ENCODE measurements around the gene DGKI. TPM values are rescaled to one million over a fixed set of nuclear protein-coding genes. Genes with fewer than 3 reads are reported as not detected.

DGKI gene
- polyA plus RNA-seq, 1 experiment: 1.4 TPM

DNA sequence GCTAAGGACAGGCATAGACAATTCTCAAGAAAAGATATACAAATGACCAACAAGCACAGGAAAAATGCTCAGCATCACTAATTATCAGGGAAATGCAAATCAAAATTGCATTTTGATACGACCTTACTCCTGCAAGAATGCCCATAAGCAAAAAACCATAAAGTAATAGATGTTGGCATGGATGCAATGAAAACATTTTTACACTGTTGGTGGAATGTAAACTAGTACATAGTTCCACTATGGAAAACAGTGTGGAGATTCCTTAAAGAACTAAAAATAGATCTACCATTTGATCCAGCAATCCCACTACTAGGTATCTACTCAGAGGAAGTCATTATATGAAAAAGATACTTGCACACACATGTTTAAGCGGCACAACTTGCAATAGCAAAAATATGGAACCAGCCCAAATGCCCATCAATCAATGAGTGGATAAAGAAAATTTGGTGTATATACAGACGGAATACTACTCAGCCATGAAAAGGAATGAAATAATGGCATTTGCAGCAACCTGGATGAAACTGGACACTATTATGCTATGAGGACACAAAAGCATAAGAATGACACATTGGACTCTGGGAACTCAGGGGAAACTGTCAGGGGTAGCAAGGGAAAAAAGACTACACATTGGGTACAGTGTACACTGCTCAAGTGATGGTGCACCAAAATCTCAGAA lies 59.3 kb downstream of the DGKI start:
- H3K4me3 ChIP-seq (ENCODE audit: low read depth, low read length): no peak overlapping the region
- H3K36me3 ChIP-seq (ENCODE audit: control insufficient read depth, insufficient read depth, low read length): no peaks in the 10 kb centered on the region
- H3K27me3 ChIP-seq (ENCODE audit: control insufficient read depth, insufficient read depth, low read length): no peaks in the 10 kb centered on the region
- CTCF ChIA-PET: no interaction called here
- POLR2A ChIA-PET: no interaction called here
- TF ChIP-seq, protein P1, sequence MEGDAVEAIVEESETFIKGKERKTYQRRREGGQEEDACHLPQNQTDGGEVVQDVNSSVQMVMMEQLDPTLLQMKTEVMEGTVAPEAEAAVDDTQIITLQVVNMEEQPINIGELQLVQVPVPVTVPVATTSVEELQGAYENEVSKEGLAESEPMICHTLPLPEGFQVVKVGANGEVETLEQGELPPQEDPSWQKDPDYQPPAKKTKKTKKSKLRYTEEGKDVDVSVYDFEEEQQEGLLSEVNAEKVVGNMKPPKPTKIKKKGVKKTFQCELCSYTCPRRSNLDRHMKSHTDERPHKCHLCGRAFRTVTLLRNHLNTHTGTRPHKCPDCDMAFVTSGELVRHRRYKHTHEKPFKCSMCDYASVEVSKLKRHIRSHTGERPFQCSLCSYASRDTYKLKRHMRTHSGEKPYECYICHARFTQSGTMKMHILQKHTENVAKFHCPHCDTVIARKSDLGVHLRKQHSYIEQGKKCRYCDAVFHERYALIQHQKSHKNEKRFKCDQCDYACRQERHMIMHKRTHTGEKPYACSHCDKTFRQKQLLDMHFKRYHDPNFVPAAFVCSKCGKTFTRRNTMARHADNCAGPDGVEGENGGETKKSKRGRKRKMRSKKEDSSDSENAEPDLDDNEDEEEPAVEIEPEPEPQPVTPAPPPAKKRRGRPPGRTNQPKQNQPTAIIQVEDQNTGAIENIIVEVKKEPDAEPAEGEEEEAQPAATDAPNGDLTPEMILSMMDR (IDR thresholded peaks at IDR 0.05; ENCODE audit: insufficient read depth, low read depth, low read length): no peak
- no peak for DNase-seq (ENCODE audit: low read depth)

DNA sequence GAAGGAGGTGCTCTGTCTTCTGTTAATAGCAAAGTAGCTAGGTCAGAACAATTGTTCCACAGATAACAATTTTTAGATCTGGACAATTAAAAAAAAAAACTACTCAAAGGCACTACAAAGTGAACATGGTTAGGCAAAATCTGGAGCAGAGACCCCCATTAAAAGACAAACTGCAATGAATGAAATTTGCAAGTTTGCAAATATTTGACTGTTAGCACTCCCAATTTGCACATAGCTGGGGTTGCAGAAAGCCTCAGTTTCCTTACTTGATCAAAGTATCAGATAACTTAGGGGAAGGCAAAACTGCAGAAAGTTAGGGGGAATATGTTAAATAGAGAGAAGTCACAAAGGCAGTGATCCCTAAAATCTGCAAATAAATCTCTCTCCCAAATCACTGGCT lies 68.3 kb downstream of the DGKI start:
- Histone ChIP-seq H3K36me3 (ENCODE audit: control insufficient read depth, insufficient read depth, low read length) (no peaks in the 10 kb centered on the region), H3K4me3 (ENCODE audit: low read depth, low read length) (no peak overlapping the region), H3K27me3 (ENCODE audit: control insufficient read depth, insufficient read depth, low read length) (no peaks in the 10 kb centered on the region)
- DNase-seq (ENCODE audit: low read depth): no peak
- TF ChIP-seq, protein P1 (IDR thresholded peaks at IDR 0.05; ENCODE audit: insufficient read depth, low read depth, low read length): no peak
- POLR2A ChIA-PET: no interaction called here
- CTCF ChIA-PET: no interaction called here

DNA sequence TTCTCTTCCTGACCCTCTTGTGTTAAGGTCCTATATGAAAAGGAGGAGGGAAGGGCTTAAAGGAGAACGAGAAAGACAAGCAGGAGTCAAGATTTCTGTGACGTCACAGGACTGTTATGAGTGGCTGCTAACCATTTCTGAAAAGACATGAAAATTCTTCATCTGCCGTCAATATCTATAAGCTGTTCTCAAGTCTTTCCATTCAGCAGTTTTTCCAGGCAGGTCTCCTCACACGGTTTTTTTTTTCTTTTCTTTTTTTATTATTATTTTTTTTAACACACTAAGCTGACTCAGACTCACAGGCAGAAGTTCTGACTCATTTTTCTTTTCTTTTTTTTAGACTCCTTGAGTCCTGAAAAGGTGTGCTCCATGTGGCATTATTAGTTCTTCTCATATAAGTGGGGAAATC lies 72.0 kb downstream of the DGKI start:
- DNase-seq (ENCODE audit: low read depth): no peak
- ChIA-PET CTCF (interaction anchor here (0.7 kb wide), 1 partner anchor 105 kb away, joined by 4 read pairs; no protein-coding TSS in a partner anchor), POLR2A (interaction anchor here (0.6 kb wide), 1 partner anchor 948 kb away, joined by 7 read pairs; no protein-coding TSS in a partner anchor)
- no peaks in the 10 kb centered on the region for H3K27me3 ChIP-seq (ENCODE audit: control insufficient read depth, insufficient read depth, low read length)
- TF ChIP-seq, protein P1 (IDR thresholded peaks at IDR 0.05; ENCODE audit: insufficient read depth, low read depth, low read length): no peak
- no peak overlapping the region for H3K4me3 ChIP-seq (ENCODE audit: low read depth, low read length)
- H3K36me3 ChIP-seq (ENCODE audit: control insufficient read depth, insufficient read depth, low read length): no peaks in the 10 kb centered on the region

GRCh38 chr7:137772748-137773147 lies 74.0 kb downstream of the DGKI start:
- ChIA-PET POLR2A (no interaction called here), CTCF (interaction anchor here (0.6 kb wide), 1 partner anchor 108 kb away, joined by 3 read pairs; no protein-coding TSS in a partner anchor)
- TF ChIP-seq, protein P1 (IDR thresholded peaks at IDR 0.05; ENCODE audit: insufficient read depth, low read depth, low read length): no peak
- Histone ChIP-seq H3K27me3 (ENCODE audit: control insufficient read depth, insufficient read depth, low read length) (no peaks in the 10 kb centered on the region), H3K36me3 (ENCODE audit: control insufficient read depth, insufficient read depth, low read length) (no peaks in the 10 kb centered on the region), H3K4me3 (ENCODE audit: low read depth, low read length) (no peak overlapping the region)
- DNase-seq (ENCODE audit: low read depth): peak; percentile 73

DNA sequence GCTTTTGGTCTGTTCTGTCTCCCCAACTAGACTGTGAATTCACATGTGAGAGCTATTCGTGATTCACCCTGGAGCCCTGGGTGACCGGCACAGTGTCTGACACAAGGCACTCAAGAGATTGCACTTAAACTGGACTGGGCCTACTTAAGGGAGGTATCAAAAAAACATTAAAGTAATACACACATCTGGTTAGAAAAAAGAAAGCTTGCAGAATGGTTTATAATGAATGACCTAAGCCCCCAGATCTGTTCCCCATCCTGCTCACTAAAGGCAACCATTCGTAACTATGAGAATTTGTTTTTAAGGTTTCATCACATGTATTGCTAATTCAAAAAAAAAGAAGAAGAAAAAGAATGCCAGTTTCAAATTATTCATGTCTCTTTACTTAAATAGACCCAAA lies 74.5 kb downstream of the DGKI start:
- Histone ChIP-seq H3K36me3 (ENCODE audit: control insufficient read depth, insufficient read depth, low read length) (no peaks in the 10 kb centered on the region), H3K27me3 (ENCODE audit: control insufficient read depth, insufficient read depth, low read length) (no peaks in the 10 kb centered on the region), H3K4me3 (ENCODE audit: low read depth, low read length) (no peak overlapping the region)
- POLR2A ChIA-PET: no interaction called here
- no peak for DNase-seq (ENCODE audit: low read depth)
- CTCF ChIA-PET: interaction anchor here (1.0 kb wide), 1 partner anchor 116 kb away, joined by 3 read pairs; no protein-coding TSS in a partner anchor
- TF ChIP-seq, protein P1 (IDR thresholded peaks at IDR 0.05; ENCODE audit: insufficient read depth, low read depth, low read length): no peak
